ENCODE measurements around the gene NLRP10. TPM values are rescaled to one million over a fixed set of nuclear protein-coding genes. Genes with fewer than 3 reads are reported as not detected.

Gene NLRP10
- total RNA-seq, 1 experiment from 2014 or later, result 0.77 TPM

- peaks cover 12% of the 10 kb centered on the region for H3K9me3 Mint-ChIP-seq
- ATAC-seq (no peak), DNase-seq (ENCODE audit: low spot score) (no peak)
- no peak overlapping the region for H3K27ac Mint-ChIP-seq
- peak overlapping the region; percentile 46 for H3K4me3 Mint-ChIP-seq
- H3K36me3 Mint-ChIP-seq, result peaks cover 6% of the 10 kb centered on the region
- TF ChIP-seq ERG (CRISPR knock-in tag; IDR thresholded peaks at IDR 0.05) (no peak), E2F1 (CRISPR knock-in tag; IDR thresholded peaks at IDR 0.05) (no peak), ATF6 (CRISPR knock-in tag; IDR thresholded peaks at IDR 0.05) (no peak), E2F4 (CRISPR knock-in tag; IDR thresholded peaks at IDR 0.05; ENCODE audit: borderline replicate concordance, low read depth) (no peak), NFYB (CRISPR knock-in tag; conservative IDR thresholded peaks at IDR 0.05; ENCODE audit: low read depth) (no peak), ESRRA (CRISPR knock-in tag; IDR thresholded peaks at IDR 0.05; ENCODE audit: borderline replicate concordance) (no peak), IRF1 (CRISPR knock-in tag; IDR thresholded peaks at IDR 0.05) (no peak)
- ChIA-PET CTCF (interaction anchor here (0.6 to 1.9 kb wide), 3 partner anchors 18 to 62 kb away, joined by 3 to 10 read pairs (median 7); partner anchors contain the start of gene EIF3F), POLR2A (interaction anchor here (0.7 kb wide), 2 partner anchors 18 to 32 kb away, joined by 3 to 4 read pairs; partner anchors contain the start of gene EIF3F)
- H3K4me1 Mint-ChIP-seq, result peaks cover 46% of the 10 kb centered on the region
- no peaks in the 10 kb centered on the region; the same call in 1 of the 2 replicates for H3K27me3 Mint-ChIP-seq (ENCODE audit: low read depth)
Measured at GRCh38 chr11:7968686-7969085, 3.4 kb upstream of the NLRP10 start.

- Mint-ChIP-seq H3K27me3 (ENCODE audit: low read depth) (no peaks in the 10 kb centered on the region; the same call in 1 of the 2 replicates), H3K4me1 (peaks cover 46% of the 10 kb centered on the region), H3K27ac (no peak overlapping the region), H3K4me3 (no peak overlapping the region), H3K9me3 (peaks cover 12% of the 10 kb centered on the region), H3K36me3 (peaks cover 6% of the 10 kb centered on the region)
- TF ChIP-seq ATF1 (CRISPR knock-in tag; IDR thresholded peaks at IDR 0.05) (no peak), ARID4B (CRISPR knock-in tag; IDR thresholded peaks at IDR 0.05; ENCODE audit: borderline replicate concordance) (no peak), CREB1 (CRISPR knock-in tag; IDR thresholded peaks at IDR 0.05) (no peak)
- POLR2A ChIA-PET, result interaction anchor here (0.5 to 0.7 kb wide), 2 partner anchors 19 to 59 kb away, joined by 3 read pairs; partner anchors contain the start of gene EIF3F
- DNase-seq (ENCODE audit: low spot score) (no peak), ATAC-seq (no peak)
- CTCF ChIA-PET, result interaction anchor here (1.9 kb wide), 1 partner anchor 19 kb away, joined by 10 read pairs; the partner anchor contains the start of gene EIF3F
Measured at GRCh38 chr11:7967826-7968225, 2.6 kb upstream of the NLRP10 start.

Measured in WTC11 (cell line).